Gastrocnemius medialis (tissue), 4 donors: ENCODE data around the gene TBX15. TPM values are rescaled to one million over a fixed set of nuclear protein-coding genes. Genes with fewer than 3 reads are reported as not detected.

Experiments used
- ATAC-seq, 2 donors: fragments of 150-250 bp; one replicate each; pipeline ENCODE4 v1.9.1; 2016
- DNase-seq, 2 donors: peaks; one replicate each; pipeline ENCODE4 v3.0.0-alpha.2; 2019
- H3K27ac ChIP-seq, 4 donors: fragments of 200-600 bp; sonication (generic); 1 replicate in 1 of 4; 2 replicates in 3 of 4; pipeline ENCODE4 v1.5.1; 2016 to 2018; ENCODE audit warnings: mild to moderate bottlenecking in 2 of 4, moderate library complexity in 1 of 4
- H3K27me3 ChIP-seq, 3 donors: fragments of 200-600 bp; sonication (generic) in 2 of 3; 1 replicate in 1 of 3; 2 replicates in 2 of 3; pipeline versions ENCODE4 v1.5.1 to v1.6.0; 2016 to 2019; ENCODE audit warnings: mild to moderate bottlenecking in 1 of 3, moderate library complexity in 1 of 3
- H3K36me3 ChIP-seq, 2 donors: fragments of 200-600 bp; sonication (generic) in 1 of 2; one replicate each; pipeline ENCODE4 v1.5.1; 2017 to 2018
- H3K4me1 ChIP-seq, 2 donors: fragments of 200-600 bp; sonication (generic) in 1 of 2; one replicate each; pipeline ENCODE4 v1.5.1; 2016 to 2017; ENCODE audit warnings: mild to moderate bottlenecking in 2 of 2
- H3K4me3 ChIP-seq, 4 donors: fragments of 200-600 bp; sonication (generic) in 3 of 4; 1 replicate in 1 of 4; 2 replicates in 3 of 4; pipeline ENCODE4 v1.5.1; 2016 to 2019; ENCODE audit warnings: mild to moderate bottlenecking in 2 of 4
- H3K9me3 ChIP-seq, 3 donors: fragments of 200-600 bp; sonication (generic) in 2 of 3; 1 replicate in 1 of 3; 2 replicates in 2 of 3; pipeline ENCODE4 v1.5.1; 2016 to 2019
- CTCF ChIP-seq, 5 experiments: fragments of 450-650 bp in 3 of 5; fragments of 200-600 bp in 2 of 5; sonication (generic) in 2 of 5; IDR thresholded peaks in 4 of 5; conservative IDR thresholded peaks in 1 of 5; 1 replicate in 4 of 5; 2 replicates in 1 of 5; pipeline ENCODE4 v1.5.1; 2016 to 2019; ENCODE audit warnings: antibody characterized with exemption in 5 of 5, mild to moderate bottlenecking in 3 of 5, moderate library complexity in 3 of 5
- POLR2A ChIP-seq, 2 donors: fragments of 450-650 bp; IDR thresholded peaks; one replicate each; pipeline ENCODE4 v1.6.1; 2017; ENCODE audit warnings: antibody characterized with exemption in 2 of 2, mild to moderate bottlenecking in 2 of 2, moderate library complexity in 2 of 2
- in situ Hi-C, 4 donors: fragments of 200-750 bp; cut with MboI; loops; one replicate each; pipeline versions ENCODE4 v1.15.0 to v1.8.0; 2017; ENCODE audit warnings: low sequenced_read_pairs in 4 of 4
- intact Hi-C: fragments of 100-400 bp; cut with DNase I; formaldehyde crosslinking; loops from one replicate; pipeline ENCODE4 v1.15.1; 2023; ENCODE audit warnings: low total_unique reads
- total RNA-seq, 4 donors: library from RNA; depleted of rRNA; stranded (reverse); fragments of >200 nt; gene quantifications; one replicate each; pipeline versions ENCODE4 v1.1.0 to v1.2.3, GENCODE V29; 2016

Gene TBX15
- total RNA-seq, 4 donors from 2014 or later = 91.4 to 275 (median 245) TPM

GRCh38 chr1:118992237-118992825, 4.2 kb upstream of the TBX15 start:
- no peak for ATAC-seq
- H3K4me1 ChIP-seq = no peaks in the 10 kb centered on the region
- intact Hi-C loops = no loop called here
- no peaks in the 10 kb centered on the region for H3K9me3 ChIP-seq
- H3K4me3 ChIP-seq = no peak overlapping the region
- H3K27me3 ChIP-seq = no peaks in the 10 kb centered on the region
- TF ChIP-seq POLR2A (IDR thresholded peaks at IDR 0.05) (no peak), CTCF (IDR thresholded peaks at IDR 0.05 in 4 of 5, conservative IDR thresholded peaks at IDR 0.05 in 1 of 5) (no peak)
- in situ Hi-C loops = no loop called here
- DNase-seq = no peak
- no peak overlapping the region for H3K27ac ChIP-seq
- no peaks in the 10 kb centered on the region for H3K36me3 ChIP-seq

- no peak for ATAC-seq
Measured at GRCh38 chr1:118991448-118991847, 3.3 kb upstream of the TBX15 start.

GRCh38 chr1:118990513-118991152, 2.5 kb upstream of the TBX15 start:
- in situ Hi-C loops (no loop called here), intact Hi-C loops (no loop called here)
- H3K4me1 ChIP-seq = peaks cover 0 to 3% of the 10 kb centered on the region in 2 donors
- no peaks in the 10 kb centered on the region for H3K36me3 ChIP-seq
- TF ChIP-seq POLR2A (IDR thresholded peaks at IDR 0.05) (no peak), CTCF (IDR thresholded peaks at IDR 0.05 in 4 of 5, conservative IDR thresholded peaks at IDR 0.05 in 1 of 5) (no peak)
- peak overlapping the region; percentile 85 to 96 (median 94) for H3K27ac ChIP-seq
- no peaks in the 10 kb centered on the region for H3K27me3 ChIP-seq
- H3K4me3 ChIP-seq = no peak overlapping the region
- DNase-seq (no peak), ATAC-seq (no peak)
- no peaks in the 10 kb centered on the region for H3K9me3 ChIP-seq

More at GRCh38 chr1:118991448-118991847, 3.3 kb upstream of the TBX15 start:
- no peak for DNase-seq
- in situ Hi-C loops (no loop called here), intact Hi-C loops (no loop called here)
- no peaks in the 10 kb centered on the region for H3K27me3 ChIP-seq
- TF ChIP-seq POLR2A (IDR thresholded peaks at IDR 0.05) = no peak
- TF ChIP-seq CTCF (IDR thresholded peaks at IDR 0.05 in 4 of 5, conservative IDR thresholded peaks at IDR 0.05 in 1 of 5) = no peak
- H3K9me3 ChIP-seq = no peaks in the 10 kb centered on the region
- no peaks in the 10 kb centered on the region for H3K4me1 ChIP-seq
- no peak overlapping the region for H3K4me3 ChIP-seq
- no peaks in the 10 kb centered on the region for H3K36me3 ChIP-seq
- no peak overlapping the region for H3K27ac ChIP-seq

- Histone ChIP-seq H3K9me3 (no peaks in the 10 kb centered on the region), H3K4me1 (peaks cover 6 to 10% of the 10 kb centered on the region in 2 donors), H3K27me3 (no peaks in the 10 kb centered on the region), H3K27ac (peak overlapping the region; percentile 85 to 96 (median 94)), H3K36me3 (no peaks in the 10 kb centered on the region), H3K4me3 (peak overlapping the region in 2 of 4 donors; percentile 85 to 87)
- in situ Hi-C loops = loop anchor here in 1 of 4 donors (5.0 kb wide), 2 partner anchors 53 to 698 kb away; no protein-coding TSS in a partner anchor
- no peak for TF ChIP-seq CTCF (IDR thresholded peaks at IDR 0.05 in 4 of 5, conservative IDR thresholded peaks at IDR 0.05 in 1 of 5)
- TF ChIP-seq POLR2A (IDR thresholded peaks at IDR 0.05) = no peak
- ATAC-seq (no peak), DNase-seq (no peak)
- intact Hi-C loops = loop anchor here (5.0 kb wide), 4 partner anchors 93 to 1623 kb away; partner anchors contain the start of gene MAN1A2
Measured at GRCh38 chr1:118989878-118990378, 1.8 kb upstream of the TBX15 start.
